ENCODE data around the gene ABHD12.

The ABHD12 gene

DNA sequence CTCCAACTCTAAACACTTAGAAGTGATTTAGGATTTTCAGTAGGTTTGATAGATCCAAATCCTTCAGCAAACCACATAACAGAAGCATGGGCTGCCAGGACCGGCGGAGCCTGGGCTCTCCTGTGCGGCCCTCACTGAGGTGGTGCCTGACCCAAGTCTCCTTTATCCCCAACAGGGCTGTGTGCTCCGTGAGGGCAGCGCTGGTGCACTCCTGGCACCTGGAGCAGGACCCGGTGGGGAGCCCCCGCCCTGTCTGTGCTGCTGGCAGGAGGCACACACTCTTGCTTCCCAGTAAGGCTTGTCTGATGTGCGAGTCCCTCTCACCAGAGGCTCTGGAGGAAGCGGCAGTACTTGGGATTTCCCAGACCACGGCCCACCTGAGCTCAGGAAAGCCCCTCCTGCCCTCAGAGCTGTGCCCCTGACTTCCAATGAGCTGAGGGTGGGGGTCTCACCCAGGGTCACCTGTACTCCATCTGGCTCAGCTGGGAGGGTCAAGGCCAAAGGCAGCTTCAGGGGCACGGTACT lies 86.5 kb downstream of the ABHD12 start:
- no peak for DNase-seq

DNA sequence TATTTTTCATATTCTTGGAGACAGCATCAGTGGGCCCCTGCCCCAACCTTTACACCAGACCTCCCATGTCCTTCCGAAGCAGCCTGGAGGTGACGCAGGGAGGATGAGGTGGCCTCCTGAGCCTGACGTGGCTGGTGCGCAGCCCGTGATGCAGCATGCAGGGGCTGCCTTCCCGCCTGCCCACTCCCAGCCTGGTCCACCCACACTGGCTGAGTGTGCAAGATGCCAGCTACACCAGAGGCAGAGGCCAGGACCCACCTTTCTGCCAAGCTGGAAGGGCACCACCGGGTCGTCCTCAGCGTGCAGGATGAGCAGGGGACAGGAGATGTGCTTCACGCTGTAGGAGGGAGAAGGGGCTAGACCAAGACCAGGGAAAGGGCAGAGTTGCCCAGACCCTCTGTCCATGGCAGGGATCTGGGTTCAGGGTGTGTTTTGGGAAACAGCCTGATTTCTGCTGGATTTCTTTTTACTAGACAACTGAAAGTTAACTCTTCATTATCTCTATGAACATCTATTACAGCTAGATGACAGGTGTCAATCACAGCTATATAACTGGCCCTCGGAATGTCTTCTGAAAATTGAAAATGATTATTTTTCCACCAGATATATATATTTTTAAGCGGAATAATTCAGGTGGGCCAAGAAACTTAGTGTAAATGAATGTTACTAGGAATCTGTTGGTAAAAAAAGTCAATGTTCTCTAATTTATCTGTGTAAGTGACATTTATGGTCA lies 87.2 kb downstream of the ABHD12 start:
- DNase-seq = no peak

- no peak for DNase-seq
These were observed 88.0 kb downstream of the ABHD12 start for GRCh38 chr20:25302596-25302995.

- no peak for DNase-seq
These were observed 89.2 kb downstream of the ABHD12 start for GRCh38 chr20:25301357-25301920.

DNA sequence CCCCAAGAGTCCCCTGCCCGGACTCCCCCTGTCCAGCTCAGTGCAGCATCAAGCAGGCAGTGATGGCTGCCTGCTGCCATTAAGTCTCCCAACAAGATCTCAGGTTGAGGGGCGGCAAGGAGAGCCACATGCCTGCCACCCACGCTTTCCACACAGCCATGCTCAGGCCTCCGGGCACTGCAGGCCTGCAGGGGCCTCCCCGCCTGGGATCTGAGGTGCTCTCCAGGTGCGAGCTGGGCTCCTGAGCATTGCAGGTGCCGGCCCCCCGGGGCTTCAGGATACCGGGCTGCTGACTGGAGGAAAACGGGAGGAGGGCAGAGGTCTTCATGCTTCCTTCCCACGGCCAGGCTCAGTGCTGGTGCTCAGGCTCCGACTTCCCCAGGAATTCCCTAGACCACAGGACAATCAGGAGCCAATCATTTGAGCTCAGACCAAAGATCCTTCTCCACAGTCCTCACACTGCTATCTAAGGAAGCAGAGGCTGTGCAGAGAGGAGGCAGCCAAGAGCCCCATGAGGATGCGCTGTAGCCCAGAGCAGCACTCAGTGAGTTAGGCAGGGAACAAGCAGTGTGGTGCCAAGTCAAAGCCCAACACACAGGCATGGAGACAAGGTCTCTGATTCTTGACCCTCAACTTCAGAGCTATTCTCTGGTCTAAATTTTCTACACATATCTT lies 90.0 kb downstream of the ABHD12 start:
- no peak for DNase-seq

GRCh38 chr20:25299806-25300205 lies 90.8 kb downstream of the ABHD12 start:
- peak in 1 of 2 donors; percentile 32 for DNase-seq

GRCh38 chr20:25297141-25297905 lies 93.3 kb downstream of the ABHD12 start:
- no peak for DNase-seq

DNA sequence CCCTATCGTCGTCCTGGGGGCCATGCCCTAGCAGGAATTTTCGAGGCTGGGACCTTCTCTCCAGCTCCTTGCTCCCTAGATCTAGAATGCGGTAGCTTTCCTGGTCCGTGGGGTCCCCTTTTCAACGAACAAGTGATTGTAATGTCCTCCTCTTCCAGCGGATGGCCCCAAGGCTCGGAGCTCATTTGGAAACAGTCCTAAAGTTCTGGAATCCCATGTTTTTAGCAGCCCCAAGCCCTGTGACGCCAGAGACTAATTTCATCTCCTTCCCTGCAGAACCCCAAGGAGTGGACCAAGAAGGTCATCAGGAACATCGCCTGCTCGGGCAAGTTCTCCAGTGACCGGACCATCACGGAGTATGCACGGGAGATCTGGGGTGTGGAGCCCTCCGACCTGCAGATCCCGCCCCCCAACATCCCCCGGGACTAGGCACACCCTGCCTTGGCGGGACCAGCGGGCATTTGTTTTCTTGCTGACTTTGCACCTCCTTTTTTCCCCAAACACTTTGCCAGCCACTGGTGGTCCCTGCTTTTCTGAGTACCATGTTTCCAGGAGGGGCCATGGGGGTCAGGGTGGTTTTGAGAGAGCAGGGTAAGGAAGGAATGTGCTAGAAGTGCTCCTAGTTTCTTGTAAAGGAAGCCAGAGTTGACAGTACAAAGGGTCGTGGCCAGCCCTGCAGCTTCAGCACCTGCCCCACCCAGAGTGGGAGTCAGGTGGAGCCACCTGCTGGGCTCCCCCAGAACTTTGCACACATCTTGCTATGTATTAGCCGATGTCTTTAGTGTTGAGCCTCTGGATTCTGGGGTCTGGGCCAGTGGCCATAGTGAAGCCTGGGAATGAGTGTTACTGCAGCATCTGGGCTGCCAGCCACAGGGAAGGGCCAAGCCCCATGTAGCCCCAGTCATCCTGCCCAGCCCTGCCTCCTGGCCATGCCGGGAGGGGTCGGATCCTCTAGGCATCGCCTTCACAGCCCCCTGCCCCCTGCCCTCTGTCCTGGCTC lies 94.2 kb downstream of the ABHD12 start:
- DNase-seq = no peak

GRCh38 chr20:25295386-25296093 lies 95.1 kb downstream of the ABHD12 start:
- DNase-seq = no peak

DNA sequence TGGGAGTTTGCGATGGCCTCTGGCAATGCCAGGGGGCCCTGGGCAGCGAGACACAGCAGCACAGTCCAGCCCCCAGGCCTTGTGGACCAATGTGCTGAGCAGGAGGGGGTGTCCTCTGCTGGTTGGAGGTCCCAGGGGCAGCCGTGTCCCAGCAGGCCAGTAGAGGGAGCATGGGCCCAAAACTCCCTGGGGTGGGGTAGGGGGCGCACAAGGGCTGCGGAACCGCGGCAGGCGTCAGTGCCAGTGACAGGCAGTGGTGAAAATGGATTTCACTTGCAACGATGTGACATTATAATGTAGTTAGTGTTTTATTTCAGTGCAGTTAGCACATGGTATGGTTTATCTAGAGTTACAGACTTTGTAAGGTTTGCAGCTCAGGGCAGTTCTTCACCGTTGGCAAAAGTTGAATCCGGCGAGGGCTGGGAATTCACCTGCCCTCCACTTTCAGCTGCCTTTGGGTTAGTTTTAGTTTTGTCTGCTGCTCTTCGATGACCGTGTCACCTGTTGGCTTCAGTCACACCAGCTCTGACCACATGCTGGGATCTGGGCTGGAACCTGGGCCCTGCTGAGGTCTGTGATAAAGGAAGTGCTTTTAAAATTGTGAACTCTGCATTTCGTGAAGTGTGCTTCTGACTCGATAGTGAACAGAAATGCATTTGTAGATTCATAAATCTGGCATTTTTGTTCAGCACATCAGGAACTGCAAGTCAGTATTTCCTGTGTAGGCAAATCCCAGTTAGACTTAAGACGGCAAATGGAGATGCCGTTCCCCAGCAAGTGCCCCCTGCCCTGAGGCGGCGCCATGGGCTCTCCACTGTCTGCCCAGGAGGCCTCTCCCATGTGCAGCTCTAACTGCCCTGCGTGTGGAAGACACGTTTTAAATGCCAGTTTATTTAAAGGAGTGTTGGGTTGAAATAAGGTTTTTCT lies 95.9 kb downstream of the ABHD12 start:
- peak; percentile 40 to 56 for DNase-seq

DNA sequence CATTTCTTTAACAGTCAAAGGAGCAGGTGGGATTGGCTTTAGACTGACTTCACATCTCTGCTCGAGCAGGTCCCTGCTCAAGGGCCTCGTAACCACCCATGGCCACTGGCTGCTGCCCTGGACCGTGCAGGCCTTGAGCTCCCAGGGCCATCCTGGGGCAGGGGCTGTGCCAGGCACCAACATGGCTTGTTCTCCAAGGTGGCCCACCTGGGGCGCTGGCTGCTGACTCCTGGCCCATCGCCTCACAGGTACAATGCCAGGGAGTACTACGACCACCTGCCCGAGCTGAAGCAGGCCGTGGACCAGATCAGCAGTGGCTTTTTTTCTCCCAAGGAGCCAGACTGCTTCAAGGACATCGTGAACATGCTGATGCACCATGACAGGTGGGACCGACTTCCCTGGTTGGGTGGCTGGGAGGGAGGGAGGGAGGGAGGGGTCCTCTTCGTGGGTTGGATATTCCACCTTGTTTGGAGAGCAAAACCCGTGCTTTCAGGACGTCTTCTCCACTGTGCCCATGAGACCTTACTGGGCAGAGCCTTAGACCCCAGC lies 96.7 kb downstream of the ABHD12 start:
- no peak for DNase-seq

GRCh38 chr20:25293507-25293906 lies 97.1 kb downstream of the ABHD12 start:
- DNase-seq = no peak

- no peak for DNase-seq
These were observed 98.3 kb downstream of the ABHD12 start for GRCh38 chr20:25292176-25292891.

DNA sequence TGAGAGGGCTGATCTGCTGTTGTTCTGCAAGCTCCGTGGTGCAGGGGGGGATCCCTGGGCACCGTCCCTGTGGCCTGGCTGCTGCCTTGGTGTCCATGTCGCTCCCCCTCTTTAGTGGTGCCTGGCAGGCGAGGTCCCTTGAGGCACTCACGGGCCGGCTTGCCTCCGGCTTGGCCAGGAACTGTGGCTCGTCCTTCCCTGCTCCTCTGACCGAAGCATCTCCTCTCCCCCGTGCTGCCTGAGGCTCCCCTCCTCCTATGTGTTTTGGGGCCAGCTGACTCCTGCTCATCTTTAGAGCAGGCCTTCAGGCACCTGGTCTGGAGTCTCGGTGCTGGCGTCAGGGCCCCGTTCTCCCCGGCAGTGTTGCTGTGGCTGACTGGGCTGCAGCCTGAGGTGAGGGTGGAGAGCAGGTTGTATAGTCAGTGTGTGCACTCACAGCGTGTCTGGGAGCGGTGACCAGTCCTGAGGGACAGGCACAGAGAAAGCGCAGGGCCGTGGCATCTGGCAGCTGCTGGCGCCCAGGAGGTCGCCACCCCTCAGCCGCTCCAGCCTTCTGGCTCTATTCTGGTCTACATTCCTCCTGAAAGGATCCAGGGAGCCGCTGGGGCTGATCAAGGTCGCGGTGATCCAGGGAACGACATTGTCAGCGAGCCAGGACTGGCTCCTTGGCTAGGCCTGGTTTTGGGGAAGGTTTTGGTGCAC lies 99.1 kb downstream of the ABHD12 start:
- DNase-seq = no peak

- DNase-seq = no peak
These were observed 99.8 kb downstream of the ABHD12 start for GRCh38 chr20:25290646-25291431.

- no peak for DNase-seq
These were observed 100.6 kb downstream of the ABHD12 start for GRCh38 chr20:25289886-25290597.
